Natural killer cell treated with Interleukin-12 subunit alpha and Interleukin-12 subunit beta and Interleukin-15 and Interleukin-18, amount 100 ng/mL, for 72 hours (primary cell): ENCODE results near the gene LSP1. TPM values are rescaled to one million over a fixed set of nuclear protein-coding genes. Genes with fewer than 3 reads are reported as not detected.

Source experiments
- ATAC-seq, 2 donors: fragments of 150-1000 bp; cut with Tn5 transposase in 1 of 2; sonication (Bioruptor Pico), chemical (Tn5 transposase) in 1 of 2; 2 replicates each; pipeline ENCODE4 v1.10.0; 2021
- DNase-seq: peaks from one replicate; pipeline ENCODE4 v3.0.0; 2022; ENCODE audit warnings: low spot score
- H3K27ac Mint-ChIP-seq, 2 donors: 1 replicate in 1 of 2; 2 replicates in 1 of 2; pipeline ENCODE4 v1.8.0; 2022; ENCODE audit warnings: mixed read lengths in 2 of 2, mild to moderate bottlenecking in 1 of 2, moderate library complexity in 1 of 2
- H3K27me3 Mint-ChIP-seq, 2 donors: 1 replicate in 1 of 2; 2 replicates in 1 of 2; pipeline ENCODE4 v1.8.0; 2022; ENCODE audit warnings: mixed read lengths in 2 of 2
- H3K36me3 Mint-ChIP-seq: one replicate; pipeline ENCODE4 v1.8.0; 2022; ENCODE audit warnings: mixed read lengths
- H3K4me1 Mint-ChIP-seq, 2 donors: 1 replicate in 1 of 2; 2 replicates in 1 of 2; pipeline ENCODE4 v1.8.0; 2022; ENCODE audit warnings: low read depth in 2 of 2, mixed read lengths in 2 of 2, mild to moderate bottlenecking in 1 of 2
- H3K4me3 Mint-ChIP-seq: one replicate; pipeline ENCODE4 v1.8.0; 2022; ENCODE audit warnings: mixed read lengths
- H3K9me3 Mint-ChIP-seq: 2 replicates; pipeline ENCODE4 v1.8.0; 2022; ENCODE audit warnings: mixed read lengths
- total RNA-seq, 2 donors: library from RNA; stranded (reverse); gene quantifications; one replicate each; pipeline ENCODE4 v1.2.3, GENCODE V29; 2022

LSP1 gene
- total RNA-seq, 2 donors from 2014 or later = 240 to 358 TPM

DNA sequence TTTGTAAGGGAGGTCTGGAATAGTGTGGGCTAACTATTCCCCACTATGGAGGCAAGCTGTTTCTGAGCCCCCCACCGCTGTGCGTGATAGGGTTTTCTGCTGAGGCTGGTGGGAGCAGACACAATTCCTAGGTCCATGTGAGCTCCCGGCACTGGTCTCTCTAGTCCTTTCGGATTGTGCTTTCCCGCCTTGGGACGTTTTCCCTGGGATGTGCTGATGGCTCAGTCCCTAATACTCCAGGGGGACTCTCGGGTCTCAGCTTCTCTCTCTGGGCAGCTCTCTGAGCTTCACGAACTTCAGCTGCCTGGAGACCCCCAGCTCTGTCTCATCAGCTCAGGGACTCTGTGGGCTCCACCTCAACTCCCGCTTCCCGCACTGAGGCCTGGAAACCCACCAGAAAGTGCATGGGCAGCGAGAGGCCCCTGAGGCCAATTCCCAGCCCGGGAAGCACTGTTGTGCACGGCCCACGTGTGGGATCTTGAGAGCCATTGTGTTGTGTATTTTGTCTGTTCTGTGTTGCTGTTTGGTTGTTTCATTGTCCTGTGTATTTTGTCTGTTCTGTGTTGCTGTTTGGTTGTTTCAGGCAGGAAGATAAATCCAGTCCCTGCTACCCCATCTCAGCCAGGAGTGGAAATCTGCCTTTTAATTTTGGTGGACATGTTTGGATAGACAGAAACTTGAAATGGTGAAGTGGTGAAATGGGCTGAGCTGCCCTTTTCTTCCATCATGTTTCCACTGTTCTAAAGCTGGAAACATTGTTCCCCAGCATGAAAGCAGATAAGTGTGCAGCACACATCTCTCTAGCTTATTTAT lies 53.9 kb downstream of the LSP1 start:
- Mint-ChIP-seq H3K4me1 (no peaks in the 10 kb centered on the region), H3K36me3 (no peaks in the 10 kb centered on the region), H3K4me3 (no peak overlapping the region), H3K27ac (no peak overlapping the region), H3K9me3 (no peaks in the 10 kb centered on the region), H3K27me3 (peaks cover 10 to 28% of the 10 kb centered on the region in 2 donors)
- DNase-seq = no peak
- ATAC-seq = no peak

DNA sequence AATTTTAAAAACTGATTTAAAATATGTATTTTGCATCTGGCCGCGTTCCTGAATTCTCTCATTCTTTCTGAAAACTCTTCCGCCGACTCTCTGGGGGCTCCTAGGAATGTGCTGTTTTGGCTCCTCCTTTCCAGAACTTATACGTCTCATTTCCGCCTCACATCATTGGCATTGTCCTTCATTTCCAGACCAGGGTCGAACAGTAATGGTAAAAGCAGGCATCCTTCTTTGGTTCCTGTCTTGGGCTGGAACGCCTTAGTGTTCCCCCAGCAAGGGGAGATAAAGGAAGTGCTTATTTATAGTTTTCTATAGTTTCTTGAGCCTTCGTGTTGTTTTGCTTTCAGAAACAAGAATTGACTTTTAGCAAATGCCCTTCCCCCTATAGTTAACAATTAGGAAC lies 55.7 kb downstream of the LSP1 start:
- DNase-seq (no peak), ATAC-seq (no peak)
- H3K4me3 Mint-ChIP-seq = no peak overlapping the region
- no peaks in the 10 kb centered on the region for H3K9me3 Mint-ChIP-seq
- H3K27ac Mint-ChIP-seq = no peak overlapping the region
- H3K4me1 Mint-ChIP-seq = no peaks in the 10 kb centered on the region
- H3K27me3 Mint-ChIP-seq = peaks cover 12 to 28% of the 10 kb centered on the region in 2 donors
- no peaks in the 10 kb centered on the region for H3K36me3 Mint-ChIP-seq

DNA sequence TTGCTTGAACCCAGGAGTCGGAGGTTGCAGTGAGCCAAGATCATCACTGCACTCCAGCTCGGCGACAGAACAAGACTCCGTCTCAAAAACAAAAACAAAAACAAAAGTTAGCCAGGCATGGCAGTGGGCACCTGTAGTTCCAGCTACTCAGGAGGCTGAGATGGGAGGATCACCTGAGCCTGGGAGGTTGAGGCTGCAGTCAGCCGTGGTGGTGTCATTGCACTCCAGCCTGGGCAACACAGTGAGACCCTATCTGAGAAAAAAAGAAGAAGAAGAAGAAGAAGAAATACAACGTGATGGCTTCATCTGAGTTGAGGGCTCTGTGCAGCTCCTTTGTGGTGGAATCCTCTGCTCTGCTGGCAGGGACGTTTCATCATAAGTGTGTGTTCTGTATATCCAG lies 56.6 kb downstream of the LSP1 start:
- H3K4me1 Mint-ChIP-seq = peaks cover 3 to 7% of the 10 kb centered on the region in 2 donors
- no peaks in the 10 kb centered on the region for H3K36me3 Mint-ChIP-seq
- H3K27ac Mint-ChIP-seq = no peak overlapping the region

DNA sequence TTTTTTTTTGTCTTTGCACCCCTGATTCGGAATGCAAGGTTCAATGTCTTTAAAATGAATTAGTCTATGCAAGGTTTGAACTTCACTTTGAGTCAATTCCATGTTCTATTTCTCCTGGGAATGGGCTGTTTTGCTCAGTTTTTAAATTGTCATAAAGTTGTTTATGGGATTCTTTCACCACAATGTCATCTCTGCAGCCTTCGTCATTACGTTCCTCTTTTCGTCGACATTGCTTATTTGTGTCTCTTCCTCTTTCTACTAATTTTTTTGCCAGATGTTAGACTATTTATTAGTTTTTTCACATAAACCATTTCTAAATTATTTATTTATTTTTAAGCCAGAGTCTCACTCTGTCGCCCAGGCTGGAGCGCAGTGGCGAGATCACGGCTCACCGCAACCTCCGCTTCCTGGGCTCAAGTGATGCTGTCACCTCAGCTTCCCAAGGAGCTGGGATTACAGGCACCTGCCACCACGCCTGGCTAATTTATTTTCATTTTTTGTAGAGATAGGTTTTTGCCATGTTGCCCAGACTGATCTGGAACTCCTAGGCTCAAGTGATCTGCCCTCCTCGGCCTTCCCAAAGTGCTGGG lies 59.5 kb downstream of the LSP1 start:
- no peaks in the 10 kb centered on the region for H3K36me3 Mint-ChIP-seq
- H3K27ac Mint-ChIP-seq = no peak overlapping the region
- H3K4me3 Mint-ChIP-seq = no peak overlapping the region
- no peaks in the 10 kb centered on the region for H3K9me3 Mint-ChIP-seq
- peaks cover 18 to 28% of the 10 kb centered on the region in 2 donors for H3K27me3 Mint-ChIP-seq
- no peak for ATAC-seq
- no peak for DNase-seq
- peaks cover 15 to 22% of the 10 kb centered on the region in 2 donors for H3K4me1 Mint-ChIP-seq

More for the DNA sequence above, 56.6 kb downstream of the LSP1 start:
- Mint-ChIP-seq H3K27me3 (peaks cover 15 to 35% of the 10 kb centered on the region in 2 donors), H3K9me3 (no peaks in the 10 kb centered on the region), H3K4me3 (no peak overlapping the region)
- ATAC-seq (no peak), DNase-seq (no peak)

DNA sequence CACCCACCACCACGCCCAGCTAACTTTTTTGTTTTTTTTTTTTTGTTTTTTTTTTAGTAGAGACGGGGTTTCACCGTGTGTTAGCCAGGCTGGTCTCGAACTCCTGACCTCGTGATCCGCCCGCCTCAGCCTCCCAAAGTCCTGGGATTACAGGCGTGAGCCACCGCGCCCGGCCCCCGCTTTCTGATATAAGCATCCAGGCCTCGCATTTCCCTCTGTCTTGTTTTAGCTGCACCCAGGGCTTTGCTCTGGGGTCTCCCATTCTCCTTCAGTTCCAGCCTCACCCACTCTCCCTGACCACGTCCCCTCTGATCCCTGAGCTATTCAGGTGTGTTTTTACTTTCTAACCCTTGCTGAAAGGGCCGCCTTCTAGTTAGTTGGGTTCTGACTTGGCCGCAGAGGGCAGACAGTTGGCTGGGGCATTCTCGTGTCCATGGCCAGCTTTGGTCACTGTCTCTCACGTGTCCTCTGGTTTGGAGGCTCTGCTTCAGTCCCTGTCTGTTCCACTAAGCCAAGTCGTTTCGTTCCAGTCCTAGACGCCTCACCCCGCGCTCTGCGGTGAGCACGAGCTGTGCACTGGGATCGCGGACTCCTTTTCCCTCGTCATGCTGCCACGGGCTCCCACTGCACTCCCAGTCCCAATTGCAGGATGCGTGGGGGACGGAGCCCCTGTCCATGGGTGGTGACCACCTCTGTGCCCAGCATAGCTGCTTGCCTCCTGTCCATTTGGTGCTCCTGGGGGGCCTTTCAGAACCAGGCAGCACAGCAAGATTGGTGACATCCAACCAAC lies 60.6 kb downstream of the LSP1 start:
- H3K36me3 Mint-ChIP-seq = no peaks in the 10 kb centered on the region
- peak overlapping the region in 1 of 2 donors; percentile 35 for H3K27ac Mint-ChIP-seq
- H3K4me1 Mint-ChIP-seq = peaks cover 15 to 22% of the 10 kb centered on the region in 2 donors
- H3K27me3 Mint-ChIP-seq = peaks cover 15 to 20% of the 10 kb centered on the region in 2 donors
- no peak for DNase-seq
- no peak overlapping the region for H3K4me3 Mint-ChIP-seq
- no peak for ATAC-seq
- H3K9me3 Mint-ChIP-seq = no peaks in the 10 kb centered on the region

DNA sequence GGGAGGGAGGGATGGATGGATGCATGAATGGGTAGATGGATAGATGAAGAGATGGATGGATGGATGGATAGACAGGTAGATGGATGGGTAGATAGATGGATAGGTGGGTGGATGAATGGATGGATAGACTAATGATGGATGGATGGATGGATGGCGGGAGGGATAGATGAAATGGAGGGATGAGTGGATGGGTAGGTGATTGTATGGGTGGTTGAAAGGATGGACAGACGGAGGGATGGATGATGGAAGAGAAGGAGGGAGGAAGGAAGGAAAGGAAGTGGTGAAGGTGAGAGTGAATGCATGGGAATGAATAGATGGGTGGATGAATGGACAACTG lies 62.9 kb downstream of the LSP1 start:
- H3K9me3 Mint-ChIP-seq = no peaks in the 10 kb centered on the region
- H3K27me3 Mint-ChIP-seq = peaks cover 15 to 17% of the 10 kb centered on the region in 2 donors
- ATAC-seq (no peak), DNase-seq (no peak)
- H3K4me1 Mint-ChIP-seq = peaks cover 15 to 22% of the 10 kb centered on the region in 2 donors
- peak overlapping the region; percentile 5 for H3K4me3 Mint-ChIP-seq
- peak overlapping the region in 1 of 2 donors; percentile 35 for H3K27ac Mint-ChIP-seq
- H3K36me3 Mint-ChIP-seq = no peaks in the 10 kb centered on the region

DNA sequence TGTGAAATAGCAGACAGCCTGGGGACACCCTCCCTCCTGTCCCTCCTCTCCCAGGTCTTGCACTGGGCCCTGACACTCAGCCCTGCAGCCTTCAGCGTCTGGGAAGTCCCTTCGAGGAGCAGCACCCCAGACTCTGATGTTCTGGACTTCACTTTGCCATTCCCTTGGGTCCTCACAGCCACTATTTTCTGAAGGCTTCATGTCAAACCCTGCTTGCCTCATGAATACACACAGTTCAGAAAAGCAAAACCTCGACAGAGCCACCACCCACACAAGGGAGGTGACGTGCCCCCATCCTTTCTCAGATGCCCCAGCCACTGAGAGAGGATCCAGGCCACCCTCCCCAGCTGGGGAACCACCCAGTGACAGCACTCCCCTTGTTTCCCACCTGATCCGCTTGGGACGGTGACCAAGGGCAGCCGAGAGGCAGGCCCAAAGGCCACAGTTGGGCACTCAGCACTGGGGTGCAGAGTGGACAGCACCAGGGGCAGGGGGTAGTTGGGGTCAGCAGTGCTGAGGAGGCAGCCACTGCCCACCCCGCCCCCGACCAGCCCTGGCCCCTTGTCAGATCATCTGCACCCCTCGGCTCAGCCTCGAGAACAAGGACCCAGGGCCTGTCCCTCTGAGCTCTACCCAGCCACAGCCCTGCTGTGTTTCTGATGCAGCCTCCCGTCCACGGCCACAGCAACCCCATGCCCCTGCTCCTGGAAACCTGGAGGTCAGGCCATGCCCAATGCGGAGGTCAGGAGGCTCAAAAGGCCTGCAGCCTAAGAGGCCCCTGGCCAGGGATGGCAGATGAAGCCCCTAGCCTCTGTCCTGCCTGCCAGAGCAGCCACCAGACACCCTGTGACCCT lies 63.5 kb downstream of the LSP1 start:
- ATAC-seq (peak; percentile 3 to 4), DNase-seq (no peak)
- H3K27ac Mint-ChIP-seq = peak overlapping the region in 1 of 2 donors; percentile 35

DNA sequence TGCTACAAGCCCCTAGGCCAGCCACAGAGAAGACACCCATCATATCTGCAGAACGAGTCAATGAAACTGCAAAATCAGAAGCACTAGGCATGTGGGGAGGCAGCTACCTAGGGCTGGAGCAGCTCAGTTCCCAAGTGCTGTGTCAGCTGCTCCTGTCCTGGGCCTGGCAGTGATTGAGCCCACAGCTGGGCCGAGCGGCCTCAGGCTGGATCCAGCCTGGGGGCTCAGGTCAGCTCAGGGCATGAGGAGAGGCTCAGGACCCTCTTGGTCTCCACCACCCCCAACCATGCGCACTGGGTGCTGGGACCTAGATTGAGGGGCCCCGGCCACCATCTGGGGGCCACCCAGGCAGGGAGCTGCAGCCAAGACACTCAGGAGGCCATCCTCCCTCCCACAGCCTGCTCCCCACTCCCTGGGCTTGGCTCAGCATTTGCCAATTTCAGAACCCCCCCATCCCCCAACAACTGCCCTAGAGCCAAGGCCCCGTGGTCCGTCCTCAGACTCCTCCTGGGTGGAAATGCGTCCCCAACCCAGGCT lies 64.2 kb downstream of the LSP1 start:
- Mint-ChIP-seq H3K27me3 (peaks cover 15 to 16% of the 10 kb centered on the region in 2 donors), H3K4me3 (no peak overlapping the region), H3K36me3 (no peaks in the 10 kb centered on the region), H3K9me3 (no peaks in the 10 kb centered on the region), H3K27ac (no peak overlapping the region), H3K4me1 (peaks cover 15 to 22% of the 10 kb centered on the region in 2 donors)
- peak in 1 of 2 donors; percentile 3 for ATAC-seq
- DNase-seq = no peak

More for the DNA sequence above, 63.5 kb downstream of the LSP1 start:
- peaks cover 15 to 22% of the 10 kb centered on the region in 2 donors for H3K4me1 Mint-ChIP-seq
- no peaks in the 10 kb centered on the region for H3K36me3 Mint-ChIP-seq
- H3K27me3 Mint-ChIP-seq = peaks cover 15 to 16% of the 10 kb centered on the region in 2 donors
- H3K4me3 Mint-ChIP-seq = peak overlapping the region; percentile 5
- no peaks in the 10 kb centered on the region for H3K9me3 Mint-ChIP-seq

DNA sequence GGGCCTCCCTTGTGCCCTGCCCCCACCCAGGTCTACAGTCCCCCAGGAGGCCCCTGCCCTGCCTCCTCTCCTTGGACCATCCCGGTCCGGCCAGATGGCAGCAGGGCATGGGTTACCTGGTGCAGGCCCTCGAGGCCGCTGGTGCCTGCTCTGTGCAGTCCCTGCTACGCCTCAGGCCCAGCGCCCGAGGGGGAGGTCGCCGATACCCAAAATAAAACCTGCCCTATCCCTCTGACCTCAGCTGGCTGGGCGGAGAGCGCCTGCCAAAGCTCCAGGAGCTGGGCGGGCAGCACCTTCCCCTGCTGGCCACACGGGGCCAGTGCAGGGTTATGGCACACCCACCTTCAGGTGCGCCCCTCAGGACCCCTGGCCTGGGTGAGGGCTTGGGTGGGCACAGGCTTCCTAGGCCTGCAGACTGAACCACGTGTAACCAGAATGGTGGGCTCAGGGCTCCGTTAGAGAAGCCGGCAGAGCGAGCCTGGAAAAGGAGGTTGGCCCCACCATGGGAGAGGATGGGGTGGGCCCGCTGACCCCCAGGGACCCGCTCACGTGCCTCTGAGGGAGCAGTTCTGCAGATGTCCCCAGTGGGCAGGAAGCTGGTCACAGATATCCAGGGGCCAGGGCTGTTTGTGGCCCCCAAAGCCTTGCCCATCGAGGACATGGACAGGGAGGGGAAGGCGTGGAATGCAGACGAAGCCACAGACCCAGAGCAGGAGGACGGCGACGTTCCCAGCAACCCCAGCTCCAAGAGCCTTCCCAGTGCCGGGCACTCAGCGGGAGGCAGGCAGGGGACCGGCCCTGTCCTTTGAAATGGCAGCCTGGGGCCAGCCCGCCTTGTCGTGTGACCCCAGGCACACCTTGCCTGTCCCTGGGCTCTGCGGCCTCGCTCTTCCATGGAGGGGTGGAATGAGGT lies 64.9 kb downstream of the LSP1 start:
- no peak overlapping the region for H3K4me3 Mint-ChIP-seq
- H3K27ac Mint-ChIP-seq = no peak overlapping the region
- no peaks in the 10 kb centered on the region for H3K9me3 Mint-ChIP-seq
- no peak for DNase-seq
- peak; percentile 33 to 37 for ATAC-seq
- H3K36me3 Mint-ChIP-seq = no peaks in the 10 kb centered on the region
- peaks cover 15 to 22% of the 10 kb centered on the region in 2 donors for H3K4me1 Mint-ChIP-seq
- peaks cover 15 to 18% of the 10 kb centered on the region in 2 donors for H3K27me3 Mint-ChIP-seq

DNA sequence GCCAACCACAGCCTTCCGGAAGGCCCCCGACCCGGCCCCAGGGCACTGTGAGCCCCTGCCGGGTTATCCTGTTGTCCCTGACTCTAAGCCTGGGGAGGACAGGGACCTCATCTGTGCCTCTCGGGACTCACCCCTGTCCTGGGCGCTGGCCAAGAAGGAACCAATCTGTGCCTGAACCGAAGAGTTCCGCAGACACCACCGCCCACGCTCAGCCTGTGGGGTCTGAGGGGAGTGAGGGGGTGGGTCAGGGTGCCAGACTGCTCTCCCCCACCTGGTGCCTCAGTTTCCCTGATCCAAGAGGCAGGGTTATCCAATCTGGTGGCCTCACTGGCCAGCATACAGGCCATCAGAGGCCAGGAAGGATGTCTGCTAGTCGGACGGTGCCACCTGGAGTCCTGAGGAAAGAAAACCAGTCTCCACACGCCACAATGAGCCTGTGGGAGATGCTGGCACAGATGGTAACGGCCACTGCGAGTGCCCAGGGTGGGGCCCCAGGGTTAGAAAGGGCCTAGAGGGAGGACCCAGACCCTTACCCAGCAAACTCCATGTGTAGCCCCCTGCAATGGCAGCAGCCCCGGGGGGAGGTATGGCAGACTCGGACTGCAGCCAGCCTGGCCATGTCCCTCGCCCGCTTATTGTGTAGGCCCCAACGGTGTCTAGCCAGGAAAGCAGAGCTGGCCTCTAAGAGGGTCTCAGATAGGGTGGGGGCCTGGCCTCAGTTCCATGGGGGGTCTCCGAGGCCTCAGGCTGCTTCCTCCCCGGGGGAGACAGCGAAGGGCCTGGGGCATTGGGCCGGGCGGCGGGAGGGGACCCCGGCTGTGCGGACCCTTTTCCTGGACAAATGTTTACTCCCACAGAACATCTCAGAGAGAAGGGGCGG lies 65.8 kb downstream of the LSP1 start:
- H3K27ac Mint-ChIP-seq = no peak overlapping the region
- peaks cover 16 to 18% of the 10 kb centered on the region in 2 donors for H3K27me3 Mint-ChIP-seq
- peaks cover 16 to 22% of the 10 kb centered on the region in 2 donors for H3K4me1 Mint-ChIP-seq
- H3K36me3 Mint-ChIP-seq = no peaks in the 10 kb centered on the region
- ATAC-seq (no peak), DNase-seq (no peak)
- H3K9me3 Mint-ChIP-seq = no peaks in the 10 kb centered on the region
- no peak overlapping the region for H3K4me3 Mint-ChIP-seq

DNA sequence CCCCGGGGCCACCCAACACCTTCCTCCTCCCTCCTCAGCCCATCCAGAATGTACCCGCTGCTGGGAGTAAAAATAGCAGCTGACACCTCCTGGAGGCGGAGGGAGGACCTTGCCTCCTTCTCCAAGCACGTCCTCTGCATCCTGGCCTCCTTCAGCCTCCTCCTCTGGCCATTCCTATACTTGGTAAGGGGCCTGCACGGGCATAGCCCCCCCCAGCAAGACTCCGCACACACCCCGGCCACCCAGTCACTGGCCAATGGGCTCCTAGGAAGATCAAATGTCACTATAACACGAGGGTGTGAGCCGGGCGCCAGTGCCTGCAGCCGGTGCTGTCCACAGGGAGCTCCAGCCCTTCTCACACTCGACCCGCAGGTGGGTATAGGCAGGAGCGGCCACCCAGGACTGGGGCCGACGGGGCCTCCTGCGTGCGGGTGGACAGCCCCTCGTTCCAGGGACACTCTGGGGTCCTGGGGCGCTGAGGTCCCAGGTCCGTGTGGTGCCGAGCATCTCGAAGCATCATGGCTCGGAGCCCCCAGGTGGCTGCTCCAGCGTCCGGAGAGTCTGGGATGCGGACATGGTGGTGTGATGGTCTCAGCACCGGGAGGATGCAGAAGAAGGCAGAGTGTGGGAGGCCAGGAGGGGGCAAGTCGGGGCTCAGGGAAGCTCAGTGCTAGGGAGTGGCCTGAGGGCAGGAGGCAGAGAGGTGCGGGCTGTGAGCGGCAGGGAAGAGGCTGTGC lies 66.7 kb downstream of the LSP1 start, which contains the start of gene TNNT3:
TNNT3 (plus strand) TSS at position 313 of the 737 bp plus-strand sequence. CDS start 3,172 bp downstream, outside the sequence.
- Mint-ChIP-seq H3K27me3 (peaks cover 13 to 16% of the 10 kb centered on the region in 2 donors), H3K27ac (no peak within 1 kb of the TSS), H3K4me1 (peaks cover 15 to 16% of the 10 kb centered on the region in 2 donors), H3K36me3 (no peaks in the 10 kb centered on the region), H3K4me3 (no peak within 1 kb of the TSS), H3K9me3 (no peaks in the 10 kb centered on the region)
- no peak for ATAC-seq
- no peak for DNase-seq
